Stimulated activated CD4-positive, alpha-beta T cell treated with anti-CD3 and anti-CD28 coated beads, Interleukin-4, amount 100 ng/mL, for 24 hours (primary cell): ENCODE measurements around the gene NIT1.
A peak's percentile ranks its signal among the peaks of the same experiment; 100 is the strongest.
"Not testable (repeated sequence)": the region's sequence is repeated elsewhere in the genome, so short reads cannot be mapped to it uniquely, and the experiment has no call there.

ENCODE experiments used
- DNase-seq: peaks from one replicate; pipeline ENCODE4 v3.0.0-alpha.2; 2020

NIT1 gene

DNA sequence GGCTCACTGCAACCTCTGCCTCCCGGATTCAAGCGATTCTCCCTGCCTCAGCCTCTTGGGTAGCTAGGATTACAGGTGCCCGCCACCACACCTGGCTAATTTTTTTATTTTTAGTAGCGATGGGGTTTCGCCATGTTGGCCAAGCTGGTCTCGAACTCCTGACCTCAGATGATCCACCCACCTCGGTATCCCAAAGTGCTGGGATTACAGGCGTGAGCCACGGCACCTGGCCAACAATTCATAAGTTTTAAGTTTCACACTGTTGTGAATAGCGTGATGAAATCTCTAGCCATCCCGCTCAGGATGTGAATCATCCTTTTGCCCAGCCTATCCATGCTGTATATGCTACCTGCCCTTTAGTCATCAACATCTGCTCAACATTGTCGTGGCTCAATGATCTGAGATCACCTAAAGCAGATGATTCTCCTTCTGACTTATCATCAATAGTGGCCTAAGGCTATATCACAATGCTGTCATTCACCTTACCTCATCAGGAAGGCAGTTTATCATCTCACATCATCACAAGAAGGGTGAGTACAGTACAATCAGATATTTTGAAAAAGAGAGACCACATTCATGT lies 2.7 kb upstream of the NIT1 start:
- peak; percentile 46 for DNase-seq

- not testable (repeated sequence) for DNase-seq
Measured at GRCh38 chr1:161115961-161116360, 1.9 kb upstream of the NIT1 start.

- peak; percentile 82 for DNase-seq
Measured at GRCh38 chr1:161119092-161119903, 1.4 kb downstream of the NIT1 start.

GRCh38 chr1:161121042-161121650 lies 3.2 kb downstream of the NIT1 start:
- DNase-seq = no peak

GRCh38 chr1:161121834-161122233 lies 3.9 kb downstream of the NIT1 start:
- no peak for DNase-seq

- no peak for DNase-seq
Measured at GRCh38 chr1:161122967-161123366, 5.1 kb downstream of the NIT1 start.

GRCh38 chr1:161127649-161128048 lies 9.7 kb downstream of the NIT1 start:
- no peak for DNase-seq

- no peak for DNase-seq
Measured at GRCh38 chr1:161128591-161129420, 10.9 kb downstream of the NIT1 start.

DNA sequence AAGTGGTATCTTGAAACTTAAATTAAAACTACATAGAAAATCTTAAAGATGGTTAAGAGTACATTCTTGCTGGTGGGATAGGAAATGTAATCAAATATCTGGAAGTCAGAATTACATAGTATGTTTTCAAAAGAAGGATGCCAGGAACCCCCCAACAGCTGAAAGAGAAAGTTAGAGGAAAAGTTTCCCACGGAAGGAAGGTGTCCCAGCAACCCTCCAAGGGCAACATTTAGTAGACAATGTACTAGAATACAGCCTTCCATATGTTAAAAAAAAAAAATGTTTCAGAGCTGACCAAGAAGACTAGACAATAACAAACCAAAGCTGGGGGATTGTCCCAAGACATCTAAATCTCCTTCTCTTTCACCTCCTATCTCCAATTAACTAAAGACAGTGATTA lies 12.4 kb downstream of the NIT1 start:
- no peak for DNase-seq

GRCh38 chr1:161131523-161132409 lies 13.9 kb downstream of the NIT1 start:
- DNase-seq = no peak

GRCh38 chr1:161132410-161133219 lies 14.7 kb downstream of the NIT1 start, which contains the start of gene DEDD:
Gene DEDD, minus strand, starts transcription at chr1:161132667. Its CDS starts 8,205 bp downstream, at chr1:161124462.
- DNase-seq = peak; percentile 93

DNA sequence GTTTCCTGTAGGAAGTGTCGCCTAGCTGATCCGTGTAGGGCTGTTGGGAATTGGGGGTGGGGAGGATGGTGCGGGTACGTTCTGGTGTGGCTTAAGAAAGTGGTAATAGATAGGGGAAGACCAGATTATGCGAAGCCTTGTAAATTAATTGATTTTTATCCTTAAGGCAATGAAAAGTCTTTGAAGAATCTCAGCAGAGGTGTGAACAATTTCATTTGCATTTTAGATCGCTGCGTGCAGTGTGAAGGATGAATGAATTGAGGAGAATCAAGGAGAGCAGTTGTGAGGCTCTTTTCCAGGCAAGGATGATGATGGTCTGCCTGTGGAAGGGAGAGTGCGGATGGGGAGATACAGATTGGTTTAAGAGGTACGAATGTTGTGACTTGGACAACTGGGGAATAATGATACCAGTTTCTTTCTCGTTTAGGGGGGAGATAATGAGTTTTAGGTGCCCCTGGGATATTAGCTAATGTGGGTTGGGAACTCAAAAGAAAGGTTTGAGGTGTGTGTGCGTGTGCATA lies 15.4 kb downstream of the NIT1 start:
- DNase-seq = no peak

GRCh38 chr1:161137881-161138280 lies 20.0 kb downstream of the NIT1 start:
- no peak for DNase-seq

DNA sequence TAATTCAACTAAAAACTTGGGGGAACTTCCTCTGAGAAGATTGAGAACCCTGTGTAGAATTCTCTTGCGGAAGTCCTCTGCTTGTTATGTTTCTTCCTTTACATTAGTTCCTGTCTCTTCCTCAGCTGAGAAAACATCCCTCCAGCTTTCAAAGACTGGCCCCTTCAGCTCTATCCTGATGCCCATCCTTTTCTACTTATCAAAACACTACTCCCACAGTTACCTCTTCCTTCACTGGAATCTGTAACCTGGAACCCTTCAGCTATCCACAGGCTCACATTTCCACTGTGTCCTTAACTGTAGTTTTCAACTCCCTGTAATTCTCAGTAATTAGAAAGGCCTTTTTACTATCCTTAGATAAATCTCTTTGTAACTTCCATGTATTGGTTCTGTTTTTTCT lies 20.5 kb downstream of the NIT1 start:
- no peak for DNase-seq

DNA sequence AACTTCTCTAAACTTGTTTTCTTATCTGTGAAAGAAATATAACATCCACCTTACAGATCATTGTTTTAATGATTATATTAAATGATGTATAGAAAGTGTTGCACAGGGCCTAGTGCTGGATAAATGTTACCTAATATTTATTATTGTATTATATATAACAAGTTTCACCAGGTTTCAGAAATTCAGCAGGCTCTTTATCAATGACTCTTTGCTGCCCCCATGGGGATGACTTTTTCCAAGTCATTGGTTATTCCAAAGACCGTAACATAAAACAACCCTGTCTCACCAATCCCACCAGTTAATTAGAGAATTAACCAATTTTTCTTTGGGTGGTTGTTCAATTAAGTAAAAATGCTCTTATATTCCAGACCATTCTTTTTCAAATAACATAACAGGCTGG lies 21.9 kb downstream of the NIT1 start:
- DNase-seq = peak; percentile 54

DNA sequence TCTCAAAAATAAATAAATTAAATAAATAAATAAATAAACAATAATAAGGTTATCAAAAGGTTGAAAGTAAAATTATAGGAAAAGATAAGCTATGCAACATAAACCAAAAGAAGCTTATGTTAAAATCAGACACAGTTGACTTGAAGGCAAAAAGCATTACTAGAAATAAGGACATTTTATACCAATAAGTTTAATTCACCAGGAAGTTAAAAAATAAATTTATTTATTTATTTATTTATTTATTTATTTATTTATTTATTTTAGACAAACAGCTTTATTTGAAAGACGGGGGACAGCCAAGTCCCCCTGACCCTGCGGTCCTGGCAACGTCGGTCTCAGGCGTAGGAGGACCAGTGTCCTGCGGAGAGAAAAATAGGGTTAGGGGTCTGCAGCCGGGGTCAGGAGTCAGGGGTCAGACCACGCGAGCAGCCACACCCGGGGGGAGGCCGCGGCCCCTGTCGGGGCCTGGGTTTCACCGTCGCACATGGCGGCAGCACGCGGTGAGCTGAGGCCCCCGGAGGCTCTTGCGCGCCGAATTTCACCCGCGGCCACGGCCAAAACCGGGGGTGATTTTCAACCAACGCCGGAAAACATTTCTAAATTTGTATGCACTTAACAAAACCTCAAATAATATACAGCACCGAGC lies 23.0 kb downstream of the NIT1 start:
- no peak for DNase-seq

DNA sequence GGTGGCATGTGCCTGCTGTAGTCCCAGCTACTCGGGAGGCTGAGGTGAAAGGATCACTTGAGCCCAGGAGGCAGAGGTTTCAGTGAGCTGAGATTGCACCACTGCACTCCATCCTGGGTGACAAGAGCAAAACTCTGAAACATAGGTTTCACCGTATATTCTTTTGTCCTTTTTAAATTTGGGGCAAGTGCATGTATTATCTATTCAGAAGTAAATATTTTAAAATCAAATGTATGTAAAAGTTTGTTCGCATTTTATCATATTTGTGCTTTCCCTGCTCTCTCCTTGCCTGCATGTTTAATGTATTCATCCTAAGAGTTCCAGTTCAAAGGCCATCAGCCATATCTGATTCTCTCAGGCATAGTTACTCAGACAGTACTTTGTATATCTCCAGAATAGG lies 27.9 kb downstream of the NIT1 start:
- no peak for DNase-seq

DNA sequence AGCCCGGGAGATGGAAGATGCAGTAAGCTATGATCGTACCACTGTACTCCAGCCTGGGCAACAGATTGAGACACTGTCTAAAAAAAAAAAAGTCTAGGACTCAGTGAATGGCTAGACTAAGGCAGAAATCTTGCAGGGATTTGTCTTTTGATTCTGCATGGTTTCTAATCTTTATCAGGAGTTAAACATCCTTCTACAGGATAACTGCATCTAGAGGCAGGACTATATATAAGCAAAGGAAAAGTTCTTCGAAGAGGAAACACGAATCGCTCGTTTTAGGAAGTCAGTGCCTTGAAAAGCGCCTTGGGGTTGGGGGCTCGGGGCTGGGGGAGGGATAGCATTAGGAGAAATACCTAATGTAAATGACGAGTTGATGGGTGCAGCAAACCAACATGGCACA lies 35.3 kb downstream of the NIT1 start:
- DNase-seq = no peak

GRCh38 chr1:161153682-161154337 lies 35.9 kb downstream of the NIT1 start, which contains the start of gene UFC1:
Gene UFC1, plus strand, starts transcription at chr1:161153978. Its CDS starts 20 bp downstream, at chr1:161153998.
- DNase-seq = peak; percentile 85

- no peak for DNase-seq
Measured at GRCh38 chr1:161157867-161158266, 40.0 kb downstream of the NIT1 start.
